ENCODE data around the gene CRYM.

GRCh38 chr16:21272253-21272652, 5.8 kb downstream of the CRYM start:
- TF ChIP-seq CTCF (conservative IDR thresholded peaks at IDR 0.05 in 1 of 2, IDR thresholded peaks at IDR 0.05 in 1 of 2; ENCODE audit: low read depth in 1 of 2, low read length in 2 of 2) (no peak), EZH2 (IDR thresholded peaks at IDR 0.05; ENCODE audit: low read length, missing control alignments) (no peak)
